Measurements from ENCODE around the gene HOTAIR.

The HOTAIR gene

GRCh38 chr12:53998110-53998899, 23.6 kb upstream of the HOTAIR start:
- DNase-seq, result no peak

DNA sequence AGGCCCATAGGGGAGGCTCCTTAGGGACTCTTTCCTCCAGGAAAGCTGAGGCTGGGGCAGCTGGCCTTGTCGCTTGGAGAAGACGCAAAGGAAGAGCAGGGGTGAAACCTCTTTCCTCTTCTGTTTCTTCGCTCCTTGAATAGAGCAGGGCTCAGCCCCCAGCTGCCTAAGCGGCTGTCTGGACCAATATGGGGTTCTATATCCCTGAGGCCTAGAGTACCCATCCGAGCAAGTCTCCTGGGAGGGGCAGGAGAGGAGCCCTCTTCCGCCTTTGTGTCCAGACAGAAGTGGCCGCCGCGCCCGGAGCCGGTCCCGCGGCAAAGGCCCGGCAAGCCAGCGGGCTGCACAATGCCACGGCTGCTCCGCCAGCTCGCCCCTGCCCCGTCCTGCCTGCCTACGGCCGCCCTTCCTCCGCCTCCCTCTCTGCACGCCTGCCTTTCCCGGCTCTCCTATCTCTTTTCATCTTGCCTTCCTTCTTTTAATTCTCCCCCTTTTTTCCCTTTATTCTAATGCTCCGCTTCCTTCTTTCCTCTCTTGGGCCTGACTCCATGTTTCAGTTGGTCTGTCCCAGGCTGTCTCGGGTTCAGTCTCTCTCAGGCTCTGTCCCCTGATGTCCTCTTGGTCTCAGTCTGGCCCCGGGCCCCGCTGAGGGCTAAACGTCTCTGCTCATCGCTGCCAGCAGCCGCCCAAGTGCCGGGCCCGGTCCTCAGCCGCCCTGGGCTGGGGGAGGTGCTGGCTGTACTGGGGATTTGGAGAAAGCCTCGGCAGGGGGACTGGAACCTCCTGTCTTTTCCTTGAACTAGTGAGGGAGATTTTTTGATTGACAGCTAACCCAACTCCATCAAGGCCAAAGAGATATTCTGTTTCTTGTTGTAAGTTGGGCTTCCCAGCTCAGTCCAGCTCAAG, 22.7 kb upstream of the HOTAIR start:
- DNase-seq, result no peak

- DNase-seq, result no peak
These were observed 21.8 kb upstream of the HOTAIR start for GRCh38 chr12:53996240-53997203.

- no peak for DNase-seq
These were observed 20.9 kb upstream of the HOTAIR start for GRCh38 chr12:53995378-53996239.

- no peak for DNase-seq
These were observed 20.2 kb upstream of the HOTAIR start for GRCh38 chr12:53995002-53995377.

DNA sequence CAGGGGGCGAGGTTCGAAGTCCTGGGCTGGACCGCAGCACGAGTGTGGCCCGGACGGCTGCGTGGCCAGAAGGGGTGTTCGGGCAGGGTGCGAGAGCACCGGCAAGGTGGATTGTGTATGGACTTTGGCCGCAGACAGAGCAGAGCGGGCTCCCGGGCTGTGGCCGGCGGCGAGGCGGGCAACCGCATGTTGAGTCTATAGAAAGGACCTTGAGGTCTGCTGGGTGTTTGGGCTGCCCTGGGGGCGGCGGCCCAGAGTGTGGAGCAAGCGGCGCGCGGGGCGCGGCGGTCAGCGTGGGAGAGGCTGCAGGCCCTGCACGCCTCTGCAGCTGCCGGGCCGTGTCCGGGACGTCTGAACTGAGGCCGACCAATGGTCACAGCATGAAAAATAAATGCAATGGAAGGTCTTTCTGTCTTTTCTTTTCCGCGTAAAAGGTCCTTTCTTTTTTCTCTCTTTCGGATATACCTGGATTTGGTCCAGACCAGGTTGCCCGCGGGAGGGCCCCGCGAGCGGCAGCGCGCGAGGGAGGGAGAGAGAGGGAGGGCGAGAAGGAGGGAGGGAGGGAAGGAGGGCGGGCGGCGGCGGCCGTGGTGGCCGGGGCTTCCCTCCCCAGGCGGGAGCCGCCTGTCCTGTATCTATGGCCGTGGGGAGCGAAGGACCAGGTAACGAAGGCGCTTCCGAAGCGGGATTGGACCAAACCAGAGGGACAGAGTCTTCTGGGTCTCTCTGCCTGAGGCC, 19.7 kb upstream of the HOTAIR start:
- DNase-seq, result no peak

DNA sequence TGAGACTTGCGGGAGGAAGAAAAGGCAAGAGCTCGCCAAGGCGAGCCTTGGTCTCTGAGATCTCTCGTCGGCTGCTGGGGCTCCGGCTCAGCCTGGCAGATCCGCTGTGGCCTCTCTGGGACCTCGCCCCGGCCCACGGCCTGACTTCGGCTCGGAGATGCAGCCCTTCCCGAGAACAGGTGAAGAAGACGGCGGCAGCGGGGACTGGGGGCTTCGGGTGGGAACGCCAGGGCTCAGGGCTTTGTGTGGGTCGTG, 19.2 kb upstream of the HOTAIR start:
- DNase-seq, result no peak

DNA sequence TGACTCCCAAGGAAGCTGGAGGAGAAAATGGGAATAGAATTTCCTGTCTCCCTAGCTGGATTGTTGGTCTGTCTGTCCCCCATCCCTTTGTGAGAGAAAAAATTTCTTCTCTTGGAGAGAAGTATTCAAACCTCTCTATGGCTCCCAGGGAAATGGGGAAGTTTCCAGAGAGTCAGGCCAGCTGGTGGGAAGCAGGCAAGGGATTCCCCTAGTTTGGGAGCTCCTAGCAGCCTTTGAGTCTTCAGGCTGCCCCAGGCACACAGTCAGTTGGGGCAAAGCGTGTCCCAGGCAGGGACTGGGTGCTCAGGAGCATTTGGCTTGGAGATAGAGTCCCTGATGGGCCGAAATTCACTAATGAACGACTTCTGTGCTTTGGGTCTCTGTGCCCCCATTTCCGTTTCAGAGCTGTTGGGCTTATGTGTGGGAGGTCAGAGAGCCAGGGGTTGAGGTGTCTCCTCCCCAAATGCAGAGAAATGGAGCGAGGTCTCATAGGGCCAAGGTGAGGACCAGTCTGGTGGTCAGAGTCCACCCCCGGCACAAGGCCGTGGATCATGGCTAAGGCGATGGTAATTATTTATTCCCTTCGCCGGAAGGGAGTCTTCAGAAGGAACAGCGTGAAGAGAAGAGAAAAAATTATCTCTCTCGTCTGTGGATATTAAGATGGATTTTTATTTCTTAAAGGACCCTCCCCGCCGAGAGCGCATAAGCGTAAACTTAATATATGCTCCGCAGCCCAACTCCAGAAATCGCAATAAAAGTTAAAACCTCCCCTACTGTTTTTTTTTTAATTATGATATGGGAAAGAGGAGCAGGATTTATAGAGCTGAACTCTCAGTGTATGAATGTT, 18.6 kb upstream of the HOTAIR start:
- no peak for DNase-seq

- no peak for DNase-seq
These were observed 17.7 kb upstream of the HOTAIR start for GRCh38 chr12:53992377-53992889.

DNA sequence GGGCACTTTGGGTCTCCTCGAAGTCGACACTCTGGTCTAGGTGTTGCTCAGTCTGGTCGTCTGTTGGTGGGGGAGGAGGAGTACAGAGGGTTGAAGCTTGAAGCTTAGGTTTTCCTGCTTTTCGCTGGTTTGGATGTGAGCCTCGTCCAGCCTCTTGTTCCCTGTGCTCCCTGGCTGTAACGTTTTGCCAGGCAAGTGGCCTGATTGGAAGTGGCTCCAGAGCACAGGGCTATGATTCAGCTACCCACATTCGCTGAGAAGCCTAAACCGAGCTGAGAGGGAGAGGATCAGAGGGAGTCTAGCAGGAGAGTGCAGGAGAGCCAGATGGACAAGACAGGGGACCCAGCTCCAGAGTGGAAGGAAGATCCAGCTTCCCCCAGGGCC, 16.3 kb upstream of the HOTAIR start:
- no peak for DNase-seq

GRCh38 chr12:53990311-53991076, 15.7 kb upstream of the HOTAIR start:
- DNase-seq, result no peak

DNA sequence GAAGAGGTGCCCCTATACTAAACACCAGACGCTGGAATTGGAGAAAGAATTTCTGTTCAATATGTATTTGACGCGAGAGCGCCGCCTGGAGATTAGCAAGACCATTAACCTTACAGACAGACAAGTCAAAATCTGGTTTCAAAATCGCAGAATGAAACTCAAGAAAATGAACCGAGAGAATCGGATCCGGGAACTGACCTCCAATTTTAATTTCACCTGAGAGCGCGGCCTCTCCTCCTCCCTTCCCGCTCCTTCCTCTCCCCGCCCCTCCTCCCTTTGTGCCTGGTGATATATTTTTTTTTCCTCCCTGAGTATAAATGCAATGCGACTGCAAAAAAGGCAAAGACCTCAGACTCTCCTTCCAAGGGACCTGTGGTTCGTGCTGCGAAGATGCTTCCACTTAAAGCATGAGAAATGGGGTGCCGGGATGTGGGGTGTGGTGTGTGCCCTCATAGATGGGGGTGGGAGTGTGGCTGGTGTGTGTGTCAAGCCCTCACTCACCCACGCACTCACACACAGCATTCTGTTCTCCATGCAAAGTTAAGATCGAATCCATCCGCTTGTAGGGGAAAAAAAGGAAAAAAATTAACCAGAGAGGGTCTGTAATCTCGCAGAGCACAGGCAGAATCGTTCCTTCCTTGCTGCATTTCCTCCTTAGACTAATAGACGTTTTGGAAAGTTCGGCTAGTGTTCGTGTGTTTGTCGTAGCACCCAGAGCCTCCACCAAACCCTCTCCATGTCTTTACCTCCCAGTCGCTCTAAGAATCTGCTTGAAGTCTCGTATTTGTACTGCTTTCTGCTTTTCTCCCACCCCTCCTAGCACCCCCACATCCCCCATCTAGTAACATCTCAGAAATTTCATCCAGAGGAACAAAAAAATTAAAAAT, 14.7 kb upstream of the HOTAIR start:
- no peak for DNase-seq

- no peak for DNase-seq
These were observed 13.9 kb upstream of the HOTAIR start for GRCh38 chr12:53988541-53989226.

- DNase-seq, result no peak
These were observed 13.1 kb upstream of the HOTAIR start for GRCh38 chr12:53987787-53988230.

- DNase-seq, result no peak
These were observed 12.1 kb upstream of the HOTAIR start for GRCh38 chr12:53986686-53987483.

GRCh38 chr12:53985994-53986685, 11.4 kb upstream of the HOTAIR start:
- no peak for DNase-seq
